Measurements from ENCODE around the gene RPTOR.
"Not testable (repeated sequence)": the region's sequence is repeated elsewhere in the genome, so short reads cannot be mapped to it uniquely, and the experiment has no call there.

RPTOR gene

GRCh38 chr17:80872001-80872500, 327.4 kb downstream of the RPTOR start:
- intact Hi-C loops (cut with DNase I), result no loop called here
- DNase-seq, result no peak

DNA sequence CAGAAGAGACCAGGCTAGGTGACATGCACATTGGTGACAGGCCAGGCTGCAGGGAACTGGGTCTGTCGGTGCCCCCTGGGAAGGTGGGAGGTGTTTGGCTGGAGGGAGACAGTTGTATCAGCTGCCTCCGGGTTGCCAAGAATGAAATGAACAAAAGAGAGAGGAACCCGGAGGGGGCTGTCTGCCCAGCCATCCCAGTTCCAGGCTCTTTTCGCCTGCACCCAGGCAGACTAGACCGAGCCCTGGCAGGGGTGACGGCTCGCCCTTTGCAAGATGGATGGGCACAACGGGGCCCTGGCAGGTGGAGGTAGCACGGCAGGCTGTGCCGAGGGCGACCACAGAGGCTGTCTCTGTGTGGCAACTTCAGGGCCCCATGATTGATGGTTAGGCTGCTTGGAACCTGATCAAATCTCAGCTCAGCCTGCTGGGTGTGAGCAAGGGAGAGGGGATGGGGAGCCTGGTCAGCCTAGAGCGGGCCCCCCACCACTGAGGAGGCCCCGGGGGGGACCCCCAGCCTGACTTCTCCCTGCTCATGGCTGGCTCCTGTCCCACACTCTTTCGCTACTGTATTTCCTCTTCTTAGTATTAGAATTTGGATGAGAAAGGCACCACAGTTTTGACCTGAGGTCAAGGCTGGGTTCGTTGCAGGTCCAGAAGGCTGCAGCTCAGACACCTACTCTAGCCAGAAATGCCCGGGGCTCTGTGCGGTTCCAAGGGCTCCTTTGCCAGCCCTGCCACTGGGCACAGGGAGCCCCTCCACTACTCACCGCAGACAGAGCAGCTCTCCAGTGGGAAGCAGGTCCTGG, 328.1 kb downstream of the RPTOR start:
- DNase-seq, result peak in 1 of 42 donors; percentile 27
- intact Hi-C loops (cut with DNase I), result no loop called here

DNA sequence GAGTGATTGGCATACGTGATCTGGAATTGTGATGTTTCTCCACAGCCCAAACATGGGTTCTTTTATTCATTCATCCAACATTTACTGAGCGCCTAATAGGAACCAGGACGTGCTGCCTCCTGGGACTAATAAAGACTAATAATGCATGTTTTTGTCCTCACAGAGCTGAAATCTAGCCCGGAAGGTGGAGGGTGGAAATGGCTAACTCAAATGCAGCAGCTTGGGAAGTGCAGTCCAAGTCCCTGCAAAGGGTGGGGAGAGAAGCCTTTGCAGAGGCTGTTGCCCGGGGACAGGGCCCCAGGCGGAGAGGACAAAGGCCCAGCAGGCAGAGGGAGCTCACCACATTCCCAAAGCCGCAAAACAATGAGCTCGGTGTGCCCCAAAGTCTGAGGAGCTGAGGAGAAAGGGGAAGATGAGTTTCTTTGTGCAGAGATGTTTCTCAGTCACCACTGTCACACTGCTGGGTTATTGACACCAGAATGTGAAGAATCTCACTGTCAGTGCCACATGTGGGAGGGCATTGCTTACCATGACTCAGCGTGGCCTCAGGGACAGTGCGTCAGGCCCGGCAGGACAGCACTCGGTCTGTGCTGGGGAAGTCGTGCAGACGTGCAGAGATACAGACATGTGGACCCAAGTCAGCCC, 328.8 kb downstream of the RPTOR start:
- peak in 36 of 42 donors; percentile 26 to 80 (median 56) for DNase-seq
- intact Hi-C loops (cut with DNase I), result no loop called here

- intact Hi-C loops (cut with DNase I), result no loop called here
Observed at GRCh38 chr17:80874866-80875445, 330.3 kb downstream of the RPTOR start.

DNA sequence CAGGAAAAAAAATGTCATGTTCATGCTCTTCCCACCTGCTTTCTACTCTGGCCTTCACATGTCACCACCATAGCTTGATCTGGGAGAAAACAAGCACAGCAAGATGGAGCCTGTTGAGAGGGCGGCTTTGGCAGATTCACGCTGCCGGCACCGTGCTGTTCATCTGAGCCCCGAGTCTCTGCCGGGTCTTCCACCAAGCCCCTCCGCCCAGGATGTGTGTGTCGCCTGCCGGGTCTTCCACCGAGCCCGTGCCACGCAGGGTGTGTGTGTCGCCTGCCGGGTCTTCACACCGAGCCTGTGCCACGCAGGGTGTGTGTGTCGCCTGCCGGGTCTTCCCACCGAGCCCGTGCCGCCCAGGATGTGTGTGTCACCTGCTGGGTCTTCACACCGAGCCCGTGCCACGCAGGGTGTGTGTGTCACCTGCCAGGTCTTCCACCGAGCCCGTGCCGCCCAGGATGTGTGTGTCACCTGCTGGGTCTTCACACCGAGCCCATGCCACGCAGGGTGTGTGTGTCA, 330.9 kb downstream of the RPTOR start:
- DNase-seq, result peak in 1 of 42 donors; percentile 14
- intact Hi-C loops (cut with DNase I), result not testable (repeated sequence)

More at GRCh38 chr17:80874866-80875445, 330.3 kb downstream of the RPTOR start:
- DNase-seq, result peak in 1 of 42 donors; percentile 12

DNA sequence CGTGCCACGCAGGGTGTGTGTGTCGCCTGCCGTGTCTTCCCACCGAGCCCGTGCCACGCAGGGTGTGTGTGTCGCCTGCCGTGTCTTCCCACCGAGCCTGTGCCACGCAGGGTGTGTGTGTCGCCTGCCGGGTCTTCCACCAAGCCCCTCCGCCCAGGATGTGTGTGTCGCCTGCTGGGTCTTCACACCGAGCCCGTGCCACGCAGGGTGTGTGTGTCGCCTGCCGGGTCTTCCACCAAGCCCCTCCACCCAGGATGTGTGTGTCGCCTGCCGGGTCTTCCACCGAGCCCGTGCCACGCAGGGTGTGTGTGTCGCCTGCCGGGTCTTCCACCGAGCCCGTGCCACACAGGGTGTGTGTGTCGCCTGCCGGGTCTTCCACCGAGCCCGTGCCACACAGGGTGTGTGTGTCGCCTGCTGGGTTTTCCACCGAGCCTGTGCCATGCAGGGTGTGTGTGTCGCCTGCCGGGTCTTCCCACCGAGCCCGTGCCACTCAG, 331.9 kb downstream of the RPTOR start:
- peak in 1 of 42 donors; percentile 3 for DNase-seq
- intact Hi-C loops (cut with DNase I), result not testable (repeated sequence)

DNA sequence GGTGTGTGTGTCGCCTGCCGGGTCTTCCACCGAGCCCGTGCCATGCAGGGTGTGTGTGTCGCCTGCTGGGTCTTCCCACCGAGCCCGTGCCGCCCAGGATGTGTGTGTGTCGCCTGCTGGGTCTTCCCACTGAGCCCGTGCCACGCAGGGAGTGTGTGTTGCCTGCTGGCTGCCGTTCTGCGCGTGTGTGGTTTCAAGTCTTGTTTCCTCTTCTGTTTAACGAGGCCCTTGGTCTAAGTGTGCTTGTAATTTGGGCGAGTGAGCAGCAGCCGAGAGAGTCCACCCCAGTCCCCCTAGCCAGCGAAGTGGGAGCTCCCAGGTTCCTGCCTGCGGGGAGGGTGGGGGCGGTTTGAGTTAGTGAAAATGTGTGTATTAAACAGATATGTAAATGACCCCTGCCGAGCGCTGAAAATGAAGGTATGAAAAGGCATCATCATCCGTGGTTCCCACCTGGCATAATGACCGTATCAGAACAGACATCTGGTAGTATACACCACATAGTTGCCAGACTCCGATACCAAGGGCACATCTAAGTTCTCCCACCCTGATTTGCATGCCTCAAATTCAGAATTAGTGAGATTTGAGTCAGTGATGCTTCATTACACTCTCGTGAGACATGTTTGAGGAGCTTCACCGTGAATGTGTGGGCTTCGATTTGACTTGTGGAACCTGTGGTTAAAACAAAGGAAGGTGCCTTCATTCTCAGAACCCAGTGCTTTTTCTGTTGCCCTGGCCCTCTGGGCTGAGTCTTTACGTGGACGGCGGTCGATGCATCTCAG, 332.5 kb downstream of the RPTOR start:
- DNase-seq, result peak in 2 of 42 donors; percentile 15 to 22
- intact Hi-C loops (cut with DNase I), result no loop called here

GRCh38 chr17:80877729-80878303, 333.2 kb downstream of the RPTOR start:
- intact Hi-C loops (cut with DNase I), result no loop called here
- peak in 2 of 42 donors; percentile 6 to 24 for DNase-seq

DNA sequence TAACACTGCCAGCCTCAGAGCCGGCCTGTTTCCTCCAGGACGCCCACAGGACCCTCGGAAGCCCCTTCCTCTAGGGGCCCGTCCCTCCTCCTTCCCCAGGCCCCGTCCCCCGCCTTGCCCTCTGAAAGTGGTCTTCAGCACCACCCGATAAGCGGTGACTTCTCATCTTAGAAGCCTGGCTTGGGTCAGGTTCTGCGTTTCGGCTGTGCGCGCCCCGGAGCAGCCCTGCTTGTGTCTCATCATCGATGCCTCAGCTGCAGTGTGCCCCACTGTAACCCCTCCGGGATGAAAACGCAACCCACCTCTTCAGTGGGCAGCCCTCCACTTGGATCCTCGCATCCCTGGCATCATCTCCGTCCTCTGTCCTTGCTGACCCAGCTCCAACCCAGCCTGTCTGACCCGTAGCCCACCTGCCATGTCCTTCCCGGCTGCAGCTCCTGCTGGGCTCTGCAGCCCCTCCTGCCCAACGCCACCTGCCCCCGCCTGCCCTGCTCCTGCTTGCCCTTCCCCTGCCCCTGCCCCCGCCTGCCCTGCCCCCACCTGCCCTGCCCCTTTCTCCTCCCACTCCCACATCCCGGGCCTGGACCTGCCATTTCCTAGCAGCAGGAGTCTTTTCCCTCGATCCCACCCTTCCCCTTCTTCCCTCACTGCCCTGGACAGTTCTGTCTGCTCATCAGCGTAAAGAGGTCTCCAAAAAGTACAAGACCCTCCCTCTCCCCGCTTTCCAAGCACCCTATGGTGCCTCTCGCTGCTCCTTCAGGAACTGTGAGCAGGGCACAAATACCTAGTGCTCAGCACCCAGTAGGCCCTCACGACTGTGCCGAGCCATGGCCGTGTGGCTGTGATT, 334.5 kb downstream of the RPTOR start:
- peak in 1 of 42 donors; percentile 14 for DNase-seq
- intact Hi-C loops (cut with DNase I), result no loop called here

- intact Hi-C loops (cut with DNase I), result no loop called here
- DNase-seq, result peak in 2 of 42 donors; percentile 6 to 20
Observed at GRCh38 chr17:80879723-80880647, 335.3 kb downstream of the RPTOR start.

DNA sequence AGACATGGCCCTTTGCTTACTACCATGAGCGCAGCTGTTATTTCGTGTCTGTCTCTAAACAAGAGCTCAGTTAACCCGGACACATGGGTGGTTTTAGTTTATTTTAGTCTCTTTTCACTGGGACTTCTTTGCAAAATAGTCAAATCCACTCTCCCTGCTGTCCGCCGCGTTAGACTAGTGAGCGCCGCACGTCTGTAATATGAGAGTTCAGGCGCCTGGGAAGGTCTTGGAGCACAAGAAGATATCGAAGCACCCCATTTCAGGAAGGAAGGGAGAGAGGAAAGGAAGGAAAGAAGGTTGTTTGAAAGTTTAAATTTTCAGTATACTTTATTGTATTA, 336.0 kb downstream of the RPTOR start:
- DNase-seq, result peak in 1 of 42 donors; percentile 6
- intact Hi-C loops (cut with DNase I), result no loop called here

- intact Hi-C loops (cut with DNase I), result no loop called here
- DNase-seq, result no peak
Observed at GRCh38 chr17:80881306-80881705, 336.7 kb downstream of the RPTOR start.

GRCh38 chr17:80882323-80882722, 337.7 kb downstream of the RPTOR start:
- DNase-seq, result peak in 1 of 42 donors; percentile 29
- intact Hi-C loops (cut with DNase I), result no loop called here

- DNase-seq, result no peak
- intact Hi-C loops (cut with DNase I), result no loop called here
Observed at GRCh38 chr17:80882926-80883685, 338.5 kb downstream of the RPTOR start.

- intact Hi-C loops (cut with DNase I), result no loop called here
- no peak for DNase-seq
Observed at GRCh38 chr17:80883831-80884735, 339.4 kb downstream of the RPTOR start.

Data from head of caudate nucleus (tissue), 42 donors.